ENCODE measurements around the gene AOPEP.

The AOPEP gene

DNA sequence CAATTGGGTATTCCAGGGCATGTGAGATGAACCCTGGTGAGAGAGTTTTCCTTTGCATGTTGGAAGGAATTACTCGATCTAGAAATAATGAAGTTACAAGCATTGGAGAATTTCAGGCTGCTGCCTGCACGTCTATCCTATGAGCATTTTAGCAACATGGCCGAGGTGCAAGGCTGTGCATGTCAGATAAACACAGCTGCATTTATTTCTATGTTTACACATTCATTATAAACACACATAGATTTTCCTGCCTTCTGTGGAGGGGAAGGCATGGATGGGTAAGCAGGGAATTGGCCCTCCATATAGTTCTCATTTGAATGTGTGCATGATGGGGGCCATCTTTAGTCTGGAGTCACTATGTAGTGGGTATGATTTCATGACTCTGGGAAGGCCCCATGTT, 42.3 kb downstream of the AOPEP start:
- H3K36me3 Mint-ChIP-seq, result no peaks in the 10 kb centered on the region
- peaks cover 25% of the 10 kb centered on the region for H3K4me1 Mint-ChIP-seq
- no peaks in the 10 kb centered on the region for H3K9me3 Mint-ChIP-seq
- H3K27ac Mint-ChIP-seq, result no peak overlapping the region
- DNase-seq (ENCODE audit: low spot score in 2 of 2), result no peak
- no peak overlapping the region for H3K4me3 Mint-ChIP-seq
- no peak for ATAC-seq

DNA sequence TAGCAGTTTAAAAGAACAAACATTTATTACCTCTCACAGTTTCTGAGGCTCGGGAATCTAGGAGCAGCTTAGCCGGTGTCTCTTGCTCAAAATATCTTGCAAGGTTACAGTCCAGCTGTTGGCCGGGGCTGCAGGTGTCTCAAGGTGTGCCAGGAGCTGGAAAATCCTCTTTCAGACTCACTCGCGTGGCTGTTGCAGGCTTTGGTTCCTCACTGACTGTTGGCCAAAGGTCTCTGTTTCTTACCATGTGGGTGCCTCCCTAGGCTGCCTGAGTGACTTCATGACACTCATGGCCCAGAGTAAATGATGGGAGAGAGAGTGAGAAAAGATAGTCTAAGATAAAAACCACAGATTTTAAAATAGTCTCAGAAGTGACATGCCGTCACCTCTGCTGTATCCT, 43.8 kb downstream of the AOPEP start:
- Mint-ChIP-seq H3K9me3 (no peaks in the 10 kb centered on the region), H3K27ac (no peak overlapping the region), H3K4me1 (peaks cover 25% of the 10 kb centered on the region), H3K36me3 (no peaks in the 10 kb centered on the region), H3K4me3 (no peak overlapping the region)
- no peak for ATAC-seq
- no peak for DNase-seq (ENCODE audit: low spot score in 2 of 2)

DNA sequence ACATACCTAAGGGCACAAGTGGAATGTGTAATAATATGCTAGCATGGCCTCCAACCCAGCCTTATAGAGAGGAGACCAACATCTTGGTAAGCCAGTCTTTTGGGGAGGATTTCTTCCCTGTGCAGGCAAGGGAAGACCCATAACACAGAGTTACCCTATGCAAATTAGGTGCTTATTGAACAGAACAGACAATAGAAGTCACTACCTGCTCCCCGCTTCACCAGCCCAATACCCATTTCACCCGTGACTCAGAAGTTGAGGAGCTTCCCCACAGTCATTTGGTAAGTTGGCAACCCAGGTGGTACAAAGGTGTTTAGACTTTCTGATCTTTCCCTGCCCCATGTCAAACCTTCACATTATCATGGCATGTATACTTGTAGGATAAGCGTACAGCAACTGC, 44.6 kb downstream of the AOPEP start:
- ATAC-seq, result no peak
- no peaks in the 10 kb centered on the region for H3K9me3 Mint-ChIP-seq

DNA sequence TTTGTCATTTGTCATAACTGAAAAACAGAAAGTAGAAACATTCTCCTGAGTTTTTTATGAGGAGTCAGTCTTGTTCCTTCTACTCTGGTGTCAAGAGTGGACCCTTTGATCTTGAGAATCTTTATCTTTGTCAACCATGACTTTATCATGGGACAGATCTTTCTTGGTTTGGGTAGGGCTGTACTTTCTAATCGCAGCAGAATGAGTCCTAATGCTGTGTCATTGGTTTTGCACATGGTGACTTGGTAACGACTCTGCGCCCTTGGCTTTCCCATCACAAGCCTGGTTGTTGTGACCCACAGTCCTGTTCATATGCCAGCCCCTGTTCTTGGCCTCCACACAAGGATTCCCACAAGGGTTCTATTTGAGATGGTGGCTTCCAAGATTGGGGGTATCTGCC, 45.6 kb downstream of the AOPEP start:
- Mint-ChIP-seq H3K9me3 (no peaks in the 10 kb centered on the region), H3K27ac (peak overlapping the region; percentile 57), H3K36me3 (no peaks in the 10 kb centered on the region), H3K4me3 (no peak overlapping the region), H3K4me1 (peaks cover 22% of the 10 kb centered on the region)
- peak; percentile 15 for ATAC-seq
- DNase-seq (ENCODE audit: low spot score in 2 of 2), result no peak

More for the DNA sequence above, 44.6 kb downstream of the AOPEP start:
- peaks cover 25% of the 10 kb centered on the region for H3K4me1 Mint-ChIP-seq
- no peak overlapping the region for H3K27ac Mint-ChIP-seq
- no peak overlapping the region for H3K4me3 Mint-ChIP-seq
- no peak for DNase-seq (ENCODE audit: low spot score in 2 of 2)
- H3K36me3 Mint-ChIP-seq, result no peaks in the 10 kb centered on the region

DNA sequence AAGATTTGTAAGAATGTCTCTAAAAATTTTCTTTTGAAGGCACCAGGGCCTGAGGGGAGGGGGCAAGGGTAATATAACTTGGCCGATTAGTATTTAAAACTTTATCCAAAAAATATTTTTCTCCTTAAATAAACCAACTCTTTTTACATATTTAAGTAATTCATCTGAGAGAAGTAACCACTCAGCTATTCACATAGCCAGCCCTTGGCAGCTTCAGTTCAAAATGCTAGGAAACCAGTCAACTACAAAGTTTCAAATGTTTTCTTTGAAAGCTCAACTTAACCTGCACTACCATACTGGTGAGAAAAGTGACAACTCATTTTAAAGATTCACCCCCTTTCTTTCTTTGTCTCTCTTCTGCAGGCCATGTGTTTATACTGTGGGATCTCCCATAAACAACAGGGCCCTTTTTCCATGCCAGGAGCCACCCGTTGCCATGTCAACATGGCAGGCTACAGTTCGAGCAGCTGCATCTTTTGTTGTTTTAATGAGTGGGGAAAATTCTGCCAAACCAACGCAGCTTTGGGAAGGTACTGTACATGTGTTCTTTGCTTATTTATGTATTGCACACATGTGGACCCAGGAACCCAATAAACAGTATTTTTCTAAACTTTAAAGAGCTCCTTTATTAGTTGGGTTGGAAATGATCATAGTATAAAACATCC, 46.3 kb downstream of the AOPEP start:
- ATAC-seq (no peak), DNase-seq (ENCODE audit: low spot score in 2 of 2) (no peak)
- no peak overlapping the region for H3K27ac Mint-ChIP-seq
- H3K4me1 Mint-ChIP-seq, result peaks cover 15% of the 10 kb centered on the region
- no peak overlapping the region for H3K4me3 Mint-ChIP-seq
- H3K9me3 Mint-ChIP-seq, result no peaks in the 10 kb centered on the region
- H3K36me3 Mint-ChIP-seq, result no peaks in the 10 kb centered on the region

DNA sequence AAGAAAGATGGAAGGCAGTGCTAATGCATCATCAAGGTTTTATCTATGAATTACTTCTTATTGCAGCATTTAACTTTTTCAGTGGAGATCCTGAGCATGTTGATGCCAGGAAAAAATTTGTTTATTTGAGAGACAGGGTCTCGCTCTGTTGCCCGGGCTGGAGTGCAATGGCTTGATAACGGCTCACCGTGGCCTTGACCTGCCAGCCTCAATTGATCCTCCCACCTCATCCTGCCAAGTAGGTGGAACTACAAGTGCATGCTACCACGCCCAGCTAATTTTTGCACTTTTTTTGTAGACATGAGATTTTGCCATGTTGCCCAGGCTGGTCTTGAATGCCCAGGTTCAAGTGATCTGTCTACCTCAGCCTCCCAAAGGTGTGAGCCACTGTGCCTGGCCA, 47.2 kb downstream of the AOPEP start:
- Mint-ChIP-seq H3K9me3 (no peaks in the 10 kb centered on the region), H3K4me1 (peaks cover 13% of the 10 kb centered on the region), H3K27ac (no peak overlapping the region), H3K36me3 (no peaks in the 10 kb centered on the region), H3K4me3 (no peak overlapping the region)
- ATAC-seq (no peak), DNase-seq (ENCODE audit: low spot score in 2 of 2) (no peak)

DNA sequence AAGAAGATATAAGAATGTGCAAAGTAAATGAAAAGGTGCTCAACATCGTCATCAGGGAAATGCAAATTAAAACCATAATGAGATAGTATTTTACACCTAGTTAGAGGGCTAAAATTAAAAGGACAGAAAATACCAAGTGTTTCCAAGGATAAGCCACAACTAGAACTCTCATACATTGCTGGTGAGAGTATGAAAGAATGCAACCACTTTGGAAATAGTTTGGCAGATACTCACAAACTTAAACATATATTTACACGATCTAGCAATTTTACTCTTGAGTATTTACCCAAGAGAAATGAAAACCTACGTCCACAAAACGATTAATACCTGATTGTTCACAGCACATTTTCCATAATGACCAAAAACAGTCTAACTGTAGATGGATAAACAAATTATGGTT, 51.5 kb downstream of the AOPEP start:
- no peaks in the 10 kb centered on the region for H3K36me3 Mint-ChIP-seq
- DNase-seq (ENCODE audit: low spot score in 2 of 2), result no peak
- H3K4me1 Mint-ChIP-seq, result peaks cover 14% of the 10 kb centered on the region

DNA sequence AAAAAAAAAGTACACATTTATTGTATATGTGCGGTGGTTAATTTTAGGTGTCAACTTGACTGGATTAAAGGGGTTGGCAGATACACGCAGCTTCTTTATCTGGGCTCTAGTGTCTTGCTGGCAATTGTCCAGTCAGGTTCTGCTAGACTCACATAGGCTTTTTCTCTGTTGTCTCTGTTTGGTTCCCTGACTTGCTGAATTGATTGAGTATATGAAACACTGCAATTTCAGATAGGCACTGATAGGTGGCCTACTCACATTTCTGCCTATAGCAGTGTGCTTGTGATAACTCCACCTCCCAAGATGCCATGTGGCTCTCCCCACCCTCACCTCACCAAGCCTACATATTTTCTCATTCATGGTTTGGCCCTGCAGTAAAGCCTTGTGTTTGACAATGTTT, 52.5 kb downstream of the AOPEP start:
- Mint-ChIP-seq H3K36me3 (no peaks in the 10 kb centered on the region), H3K4me1 (peaks cover 14% of the 10 kb centered on the region), H3K27ac (no peak overlapping the region), H3K4me3 (no peak overlapping the region), H3K9me3 (no peaks in the 10 kb centered on the region)
- no peak for ATAC-seq
- no peak for DNase-seq (ENCODE audit: low spot score in 2 of 2)

More for the DNA sequence above, 51.5 kb downstream of the AOPEP start:
- H3K27ac Mint-ChIP-seq, result no peak overlapping the region
- ATAC-seq, result no peak
- no peaks in the 10 kb centered on the region for H3K9me3 Mint-ChIP-seq
- H3K4me3 Mint-ChIP-seq, result no peak overlapping the region

DNA sequence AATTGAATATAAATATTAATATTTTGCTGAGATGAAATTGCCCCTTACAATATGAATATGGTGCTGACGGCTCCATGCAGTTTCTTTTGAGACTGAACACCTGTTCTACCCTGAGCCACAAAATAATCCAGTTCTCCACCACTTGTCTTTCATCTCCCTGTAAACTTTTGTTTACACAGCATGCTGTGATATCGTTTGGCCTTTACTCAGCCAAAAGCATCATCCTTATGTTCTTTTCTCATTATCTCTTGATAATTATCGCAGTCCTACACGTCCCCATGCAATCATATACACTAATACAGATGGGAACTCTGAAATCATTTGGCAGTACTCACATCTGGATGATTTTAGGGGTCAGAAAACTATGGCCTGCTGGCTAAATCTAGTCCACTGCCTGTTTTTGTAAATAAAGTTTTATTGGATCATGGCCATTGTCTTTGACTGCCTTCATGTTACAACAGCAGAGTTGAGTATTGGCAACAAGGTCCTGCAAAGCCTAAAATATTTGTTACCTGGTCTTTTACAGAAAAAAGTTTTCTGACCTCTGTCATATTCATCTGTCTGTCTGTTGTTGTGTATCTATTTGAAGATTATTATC, 53.3 kb downstream of the AOPEP start:
- Mint-ChIP-seq H3K9me3 (no peaks in the 10 kb centered on the region), H3K36me3 (no peaks in the 10 kb centered on the region), H3K4me1 (peaks cover 14% of the 10 kb centered on the region), H3K4me3 (no peak overlapping the region), H3K27ac (peak overlapping the region; percentile 88)
- ATAC-seq, result no peak
- no peak for DNase-seq (ENCODE audit: low spot score in 2 of 2)

DNA sequence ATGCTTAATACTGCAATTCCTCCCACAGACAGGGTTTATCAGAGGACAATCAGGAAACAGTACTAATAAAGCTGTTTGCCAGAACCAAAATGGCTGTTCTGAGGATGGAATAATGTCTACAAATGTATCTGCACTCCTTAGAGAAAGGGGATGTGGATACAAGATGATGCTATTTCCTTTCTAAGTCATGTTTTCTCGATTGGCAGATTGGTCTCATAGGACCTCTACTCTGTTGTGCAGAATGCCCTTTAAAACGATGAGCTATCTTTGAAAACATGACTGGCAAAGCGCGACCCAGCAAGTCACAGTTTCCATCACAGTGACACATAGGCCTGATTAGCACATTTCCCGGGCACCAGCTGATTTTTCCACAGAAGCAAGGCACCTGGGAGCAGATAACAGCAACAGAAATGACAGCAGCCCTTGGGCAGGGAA, 54.0 kb downstream of the AOPEP start:
- ATAC-seq, result peak; percentile 93
- H3K4me3 Mint-ChIP-seq, result no peak overlapping the region
- no peak for DNase-seq (ENCODE audit: low spot score in 2 of 2)
- peak overlapping the region; percentile 88 for H3K27ac Mint-ChIP-seq
- H3K4me1 Mint-ChIP-seq, result peaks cover 14% of the 10 kb centered on the region
- H3K9me3 Mint-ChIP-seq, result no peaks in the 10 kb centered on the region
- H3K36me3 Mint-ChIP-seq, result no peaks in the 10 kb centered on the region

DNA sequence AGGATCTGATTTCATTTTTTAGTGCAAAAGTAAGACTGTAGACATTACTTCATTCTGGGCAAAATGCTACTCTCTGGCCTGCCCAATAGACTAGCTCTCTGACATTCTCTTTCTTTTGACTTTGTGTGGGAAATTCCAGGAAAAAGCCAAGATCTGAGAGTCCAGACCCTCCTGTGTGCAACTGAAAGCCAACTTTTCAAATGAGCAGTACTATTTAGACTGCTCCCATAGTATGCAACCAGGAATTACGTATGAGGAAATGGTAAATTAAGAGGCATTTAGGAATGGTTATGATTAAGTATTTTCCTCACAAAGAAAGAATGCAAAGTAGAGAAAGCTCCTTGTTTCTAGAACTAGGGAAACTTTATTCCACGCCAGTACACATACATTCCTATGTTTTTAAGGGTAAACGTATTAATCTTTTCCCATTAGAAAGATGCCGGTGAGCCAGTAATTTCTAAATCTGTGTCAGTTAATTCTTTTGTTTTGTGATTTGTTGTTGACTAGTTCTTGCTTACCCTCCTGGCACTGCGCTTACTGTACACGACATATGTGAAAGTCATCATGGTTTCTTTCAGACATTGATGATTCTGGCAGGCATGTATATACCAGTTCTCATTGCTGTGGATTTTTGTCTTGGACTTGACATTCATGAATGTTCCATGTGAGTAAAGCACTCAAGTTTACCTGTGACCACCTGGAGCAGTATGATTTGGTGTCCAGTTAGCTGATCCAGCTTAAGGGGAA, 56.0 kb downstream of the AOPEP start:
- DNase-seq (ENCODE audit: low spot score in 2 of 2), result no peak
- no peak for ATAC-seq
- Mint-ChIP-seq H3K9me3 (no peaks in the 10 kb centered on the region), H3K27ac (no peak overlapping the region), H3K36me3 (no peaks in the 10 kb centered on the region), H3K4me1 (peaks cover 21% of the 10 kb centered on the region), H3K4me3 (no peak overlapping the region)

DNA sequence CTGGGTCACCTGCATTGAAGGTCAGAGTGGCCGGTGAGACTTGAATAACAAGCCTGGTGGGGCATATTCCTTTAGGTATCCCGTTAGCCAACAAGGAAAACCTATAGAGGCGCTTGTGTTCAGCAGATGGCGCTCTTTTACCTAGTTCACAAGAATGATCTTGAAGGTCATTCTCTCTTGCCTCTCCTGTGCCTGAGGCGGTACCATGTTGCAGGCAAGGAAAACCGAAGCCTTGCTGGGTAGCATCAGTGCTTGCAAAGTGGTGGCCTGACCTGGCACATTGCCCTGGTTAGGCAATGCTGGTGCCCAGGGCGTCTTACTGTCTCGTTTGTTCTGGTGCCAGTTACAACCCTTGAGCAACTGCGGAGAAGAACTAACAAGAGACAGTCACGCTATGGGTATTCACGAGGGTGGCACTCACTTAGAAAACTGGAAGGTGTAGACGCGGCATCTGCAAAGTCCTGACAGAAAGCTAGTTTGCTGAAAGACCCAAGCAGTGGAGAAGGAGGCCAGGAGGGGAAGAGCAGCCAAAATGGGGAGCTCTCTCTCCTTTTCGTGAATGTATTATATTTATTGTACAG, 56.7 kb downstream of the AOPEP start:
- no peaks in the 10 kb centered on the region for H3K36me3 Mint-ChIP-seq
- H3K4me3 Mint-ChIP-seq, result no peak overlapping the region
- H3K27ac Mint-ChIP-seq, result no peak overlapping the region
- H3K4me1 Mint-ChIP-seq, result peaks cover 21% of the 10 kb centered on the region
- no peaks in the 10 kb centered on the region for H3K9me3 Mint-ChIP-seq
- ATAC-seq (peak; percentile 56), DNase-seq (ENCODE audit: low spot score in 2 of 2) (peak in 1 of 2 donors; percentile 15)

DNA sequence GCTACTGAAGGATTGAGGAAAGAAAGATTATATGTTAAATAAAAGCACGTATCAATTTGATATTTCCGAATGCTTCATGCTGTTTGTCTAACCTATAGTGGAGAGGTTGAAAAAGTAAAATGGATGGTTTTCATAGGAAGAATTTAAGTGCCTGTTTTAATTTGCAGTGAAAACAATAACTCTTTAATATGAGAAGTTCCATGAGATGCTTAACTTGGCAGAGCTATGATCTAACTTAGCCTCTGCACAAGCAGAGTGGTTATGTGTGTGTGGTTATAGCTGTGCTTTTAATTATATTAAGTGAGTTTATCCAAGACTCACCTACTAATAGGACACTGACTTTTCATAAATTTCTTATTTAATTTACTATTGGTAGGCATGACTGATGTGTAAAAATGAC, 57.4 kb downstream of the AOPEP start:
- ATAC-seq (no peak), DNase-seq (ENCODE audit: low spot score in 2 of 2) (no peak)
- Mint-ChIP-seq H3K4me3 (no peak overlapping the region), H3K9me3 (no peaks in the 10 kb centered on the region), H3K4me1 (peaks cover 21% of the 10 kb centered on the region), H3K36me3 (no peaks in the 10 kb centered on the region), H3K27ac (no peak overlapping the region)

DNA sequence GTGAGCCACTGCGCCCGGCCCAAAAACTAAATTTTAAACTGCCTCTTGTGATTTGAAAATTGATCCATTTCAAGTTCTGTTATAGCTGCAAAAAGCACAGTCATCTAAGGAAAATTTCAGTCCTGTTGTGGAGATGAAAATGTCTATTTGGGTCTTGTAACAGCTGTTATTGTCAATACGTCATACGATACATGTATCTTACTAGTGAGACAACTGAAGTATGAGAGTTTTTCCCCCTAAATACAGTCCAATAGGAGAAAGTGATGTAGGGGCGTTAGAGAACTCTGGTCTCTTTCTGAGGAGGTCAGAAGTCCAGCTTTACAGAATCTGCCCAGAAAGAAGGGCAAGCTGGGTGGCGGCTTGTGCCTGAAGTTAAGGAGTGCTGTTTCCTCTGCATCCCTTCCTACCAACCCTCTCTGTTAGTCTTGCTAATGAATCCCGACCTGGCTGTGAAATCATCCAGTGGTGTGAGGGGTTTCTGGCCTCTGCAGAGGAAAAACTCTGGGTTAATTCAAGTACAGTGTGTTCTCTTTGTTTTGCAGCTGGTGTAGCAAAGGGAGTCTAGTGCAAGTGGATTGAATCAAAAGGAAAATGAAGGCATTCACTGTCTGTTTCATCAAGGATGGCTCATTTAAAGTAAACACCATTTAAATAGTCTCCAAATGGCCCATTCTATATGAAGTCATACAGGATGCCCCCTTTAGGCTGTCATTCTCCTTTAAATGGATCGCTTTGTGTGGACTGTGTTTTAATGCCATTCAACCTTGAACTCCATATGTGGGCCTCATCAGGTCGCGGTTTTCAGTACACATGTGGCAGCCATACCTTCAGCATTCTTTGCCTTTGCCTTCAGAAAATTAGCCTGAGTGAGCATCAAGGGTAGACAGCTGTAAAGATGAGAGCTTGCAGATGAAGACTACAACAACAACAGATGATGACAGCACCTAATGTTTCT, 59.0 kb downstream of the AOPEP start:
- Mint-ChIP-seq H3K4me1 (peaks cover 12% of the 10 kb centered on the region), H3K9me3 (no peaks in the 10 kb centered on the region), H3K36me3 (no peaks in the 10 kb centered on the region), H3K27ac (no peak overlapping the region), H3K4me3 (no peak overlapping the region)
- ATAC-seq (no peak), DNase-seq (ENCODE audit: low spot score in 2 of 2) (no peak)

DNA sequence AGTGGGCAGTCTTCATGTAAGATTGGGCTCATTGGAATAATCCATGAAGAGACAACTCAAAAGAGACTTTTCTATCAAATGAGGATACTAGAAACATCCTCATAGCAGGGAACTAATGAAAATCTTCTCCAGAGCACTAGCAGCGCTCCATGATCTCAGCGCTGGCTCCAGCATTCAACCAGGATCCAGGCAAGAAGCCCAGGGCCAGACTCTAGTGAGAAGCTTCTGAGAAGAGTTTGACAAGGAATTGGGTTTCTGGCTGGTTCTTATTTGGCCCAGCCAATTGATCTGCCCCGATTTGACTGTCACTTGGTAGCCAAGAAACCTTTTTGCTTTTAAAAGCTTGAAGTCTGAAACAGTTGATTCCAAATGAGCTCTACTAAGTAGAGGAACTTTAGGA, 60.1 kb downstream of the AOPEP start:
- Mint-ChIP-seq H3K4me1 (peaks cover 7% of the 10 kb centered on the region), H3K36me3 (no peaks in the 10 kb centered on the region), H3K9me3 (no peaks in the 10 kb centered on the region), H3K27ac (no peak overlapping the region), H3K4me3 (no peak overlapping the region)
- no peak for ATAC-seq
- DNase-seq (ENCODE audit: low spot score in 2 of 2), result no peak
